Natural killer cell (primary cell): Measurements from ENCODE around the gene CMSS1. TPM values are rescaled to one million over a fixed set of nuclear protein-coding genes. Genes with fewer than 3 reads are reported as not detected.

Experiments
- ATAC-seq, 3 donors: fragments of 150-1000 bp in 2 of 3; fragments of 200-7000 bp in 1 of 3; cut with Tn5 transposase; 1 replicate in 1 of 3; 2 replicates in 2 of 3; pipeline ENCODE4 v1.10.0; 2021; ENCODE audit warnings: mild to moderate bottlenecking in 2 of 3, moderate library complexity in 2 of 3
- DNase-seq, 2 donors: peaks; one replicate each; pipeline versions ENCODE4 v3.0.0 to v3.0.0-alpha.2; 2013 to 2021; ENCODE audit warnings: mixed read lengths in 1 of 2
- H3K27ac ChIP-seq: one replicate; pipeline ENCODE4 v1.5.1; 2013; ENCODE audit warnings: mild to moderate bottlenecking, low read length
- H3K27me3 ChIP-seq: one replicate; pipeline ENCODE4 v1.6.1; 2013; ENCODE audit warnings: low read length; ENCODE audit not compliant: control insufficient read depth, insufficient read depth
- H3K36me3 ChIP-seq: one replicate; pipeline ENCODE4 v1.6.1; 2013; ENCODE audit warnings: low read length; ENCODE audit not compliant: control insufficient read depth, insufficient read depth
- H3K4me1 ChIP-seq: one replicate; pipeline ENCODE4 v1.6.1; 2013; ENCODE audit warnings: low read length; ENCODE audit not compliant: control insufficient read depth, insufficient read depth
- H3K4me3 ChIP-seq: one replicate; pipeline ENCODE4 v1.5.1; 2013; ENCODE audit warnings: low read length
- H3K9me3 ChIP-seq: one replicate; pipeline ENCODE4 v1.6.1; 2013; ENCODE audit warnings: low read length; ENCODE audit not compliant: control insufficient read depth, insufficient read depth
- H3K27ac Mint-ChIP-seq, 2 donors: one replicate each; pipeline ENCODE4 v1.8.0; 2022; ENCODE audit warnings: mild to moderate bottlenecking in 2 of 2, mixed read lengths in 2 of 2, moderate library complexity in 1 of 2
- H3K27me3 Mint-ChIP-seq, 2 donors: one replicate each; pipeline ENCODE4 v1.8.0; 2022; ENCODE audit warnings: low read depth in 2 of 2, mixed read lengths in 2 of 2
- H3K36me3 Mint-ChIP-seq: one replicate; pipeline ENCODE4 v1.8.0; 2022; ENCODE audit warnings: mixed read lengths
- H3K4me1 Mint-ChIP-seq, 2 donors: one replicate each; pipeline ENCODE4 v1.8.0; 2022; ENCODE audit warnings: mixed read lengths in 2 of 2
- H3K4me3 Mint-ChIP-seq: one replicate; pipeline ENCODE4 v1.8.0; 2022; ENCODE audit warnings: mild to moderate bottlenecking, moderate library complexity, mixed read lengths
- H3K9me3 Mint-ChIP-seq, 2 donors: one replicate each; pipeline ENCODE4 v1.8.0; 2022; ENCODE audit warnings: mixed read lengths in 2 of 2
- CTCF ChIP-seq: fragments of 200-600 bp; IDR thresholded peaks from one replicate; pipeline ENCODE4 v1.8.0; 2022; ENCODE audit warnings: antibody characterized with exemption
- WGBS: methylation state at CpG from one replicate; pipeline ENCODE4 v1.1.7; 2013; ENCODE audit warnings: missing lambda C conversion rate; ENCODE audit not compliant: insufficient coverage; 5-methylcytosine and 5-hydroxymethylcytosine counted together
- intact Hi-C: fragments of 100-400 bp; cut with micrococcal nuclease; formaldehyde crosslinking; loops from one replicate; pipeline ENCODE4 v1.14.2; 2022
- total RNA-seq, 4 donors: library from RNA; stranded (reverse); fragments of 120-200 nt in 1 of 4; gene quantifications; one replicate each; pipeline versions ENCODE4 v1.2.3 to v1.2.4, GENCODE V29; 2013 to 2022

CMSS1 gene
- total RNA-seq, 3 donors from 2014 or later (not counting 1 experiment from before 2014, with no cell fraction given), result 7.8 to 12.7 (median 9.2) TPM

- WGBS, result 56% methylated on average over 3 of the region's 3 CpGs
- H3K36me3 Mint-ChIP-seq, result no peaks in the 10 kb centered on the region
- no peak overlapping the region for H3K4me3 Mint-ChIP-seq
- H3K4me1 Mint-ChIP-seq, result no peaks in the 10 kb centered on the region
- no peak overlapping the region for H3K27ac Mint-ChIP-seq
- H3K9me3 Mint-ChIP-seq, result no peaks in the 10 kb centered on the region
- no peak for DNase-seq
- no peaks in the 10 kb centered on the region for H3K36me3 ChIP-seq
- no peaks in the 10 kb centered on the region for H3K27me3 Mint-ChIP-seq
- H3K27me3 ChIP-seq, result no peaks in the 10 kb centered on the region
- no peak overlapping the region for H3K27ac ChIP-seq
- intact Hi-C loops, result no loop called here
- H3K4me3 ChIP-seq, result no peak overlapping the region
- no peaks in the 10 kb centered on the region for H3K9me3 ChIP-seq
- no peak for TF ChIP-seq CTCF
- no peak for ATAC-seq
- no peaks in the 10 kb centered on the region for H3K4me1 ChIP-seq
These were observed 7.5 kb downstream of the CMSS1 start for GRCh38 chr3:99825004-99825640.

- Histone ChIP-seq H3K27ac (no peak overlapping the region), H3K4me1 (no peaks in the 10 kb centered on the region), H3K9me3 (no peaks in the 10 kb centered on the region), H3K4me3 (no peak overlapping the region), H3K36me3 (no peaks in the 10 kb centered on the region), H3K27me3 (no peaks in the 10 kb centered on the region)
- Mint-ChIP-seq H3K4me3 (no peak overlapping the region), H3K27ac (no peak overlapping the region), H3K4me1 (no peaks in the 10 kb centered on the region), H3K27me3 (no peaks in the 10 kb centered on the region), H3K9me3 (no peaks in the 10 kb centered on the region), H3K36me3 (no peaks in the 10 kb centered on the region)
- 98% methylated on average over 3 of the region's 3 CpGs for WGBS
- DNase-seq, result no peak
- ATAC-seq, result no peak
- intact Hi-C loops, result no loop called here
- TF ChIP-seq CTCF, result no peak
These were observed 12.2 kb downstream of the CMSS1 start for GRCh38 chr3:99829844-99830243.

GRCh38 chr3:99833617-99834205, 16.0 kb downstream of the CMSS1 start:
- DNase-seq, result no peak
- intact Hi-C loops, result loop anchor here (2.0 kb wide), 1 partner anchor 419 kb away; no protein-coding TSS in a partner anchor
- Histone ChIP-seq H3K4me3 (no peak overlapping the region), H3K27ac (no peak overlapping the region), H3K9me3 (no peaks in the 10 kb centered on the region), H3K4me1 (no peaks in the 10 kb centered on the region), H3K36me3 (no peaks in the 10 kb centered on the region), H3K27me3 (no peaks in the 10 kb centered on the region)
- Mint-ChIP-seq H3K9me3 (no peaks in the 10 kb centered on the region), H3K4me3 (no peak overlapping the region), H3K4me1 (no peaks in the 10 kb centered on the region), H3K36me3 (no peaks in the 10 kb centered on the region), H3K27ac (no peak overlapping the region), H3K27me3 (no peaks in the 10 kb centered on the region)
- 83% methylated on average over 3 of the region's 4 CpGs for WGBS
- TF ChIP-seq CTCF, result no peak
- ATAC-seq, result no peak
